ENCODE measurements around the gene TTLL4.

TTLL4 gene, protein sequence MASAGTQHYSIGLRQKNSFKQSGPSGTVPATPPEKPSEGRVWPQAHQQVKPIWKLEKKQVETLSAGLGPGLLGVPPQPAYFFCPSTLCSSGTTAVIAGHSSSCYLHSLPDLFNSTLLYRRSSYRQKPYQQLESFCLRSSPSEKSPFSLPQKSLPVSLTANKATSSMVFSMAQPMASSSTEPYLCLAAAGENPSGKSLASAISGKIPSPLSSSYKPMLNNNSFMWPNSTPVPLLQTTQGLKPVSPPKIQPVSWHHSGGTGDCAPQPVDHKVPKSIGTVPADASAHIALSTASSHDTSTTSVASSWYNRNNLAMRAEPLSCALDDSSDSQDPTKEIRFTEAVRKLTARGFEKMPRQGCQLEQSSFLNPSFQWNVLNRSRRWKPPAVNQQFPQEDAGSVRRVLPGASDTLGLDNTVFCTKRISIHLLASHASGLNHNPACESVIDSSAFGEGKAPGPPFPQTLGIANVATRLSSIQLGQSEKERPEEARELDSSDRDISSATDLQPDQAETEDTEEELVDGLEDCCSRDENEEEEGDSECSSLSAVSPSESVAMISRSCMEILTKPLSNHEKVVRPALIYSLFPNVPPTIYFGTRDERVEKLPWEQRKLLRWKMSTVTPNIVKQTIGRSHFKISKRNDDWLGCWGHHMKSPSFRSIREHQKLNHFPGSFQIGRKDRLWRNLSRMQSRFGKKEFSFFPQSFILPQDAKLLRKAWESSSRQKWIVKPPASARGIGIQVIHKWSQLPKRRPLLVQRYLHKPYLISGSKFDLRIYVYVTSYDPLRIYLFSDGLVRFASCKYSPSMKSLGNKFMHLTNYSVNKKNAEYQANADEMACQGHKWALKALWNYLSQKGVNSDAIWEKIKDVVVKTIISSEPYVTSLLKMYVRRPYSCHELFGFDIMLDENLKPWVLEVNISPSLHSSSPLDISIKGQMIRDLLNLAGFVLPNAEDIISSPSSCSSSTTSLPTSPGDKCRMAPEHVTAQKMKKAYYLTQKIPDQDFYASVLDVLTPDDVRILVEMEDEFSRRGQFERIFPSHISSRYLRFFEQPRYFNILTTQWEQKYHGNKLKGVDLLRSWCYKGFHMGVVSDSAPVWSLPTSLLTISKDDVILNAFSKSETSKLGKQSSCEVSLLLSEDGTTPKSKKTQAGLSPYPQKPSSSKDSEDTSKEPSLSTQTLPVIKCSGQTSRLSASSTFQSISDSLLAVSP

DNA sequence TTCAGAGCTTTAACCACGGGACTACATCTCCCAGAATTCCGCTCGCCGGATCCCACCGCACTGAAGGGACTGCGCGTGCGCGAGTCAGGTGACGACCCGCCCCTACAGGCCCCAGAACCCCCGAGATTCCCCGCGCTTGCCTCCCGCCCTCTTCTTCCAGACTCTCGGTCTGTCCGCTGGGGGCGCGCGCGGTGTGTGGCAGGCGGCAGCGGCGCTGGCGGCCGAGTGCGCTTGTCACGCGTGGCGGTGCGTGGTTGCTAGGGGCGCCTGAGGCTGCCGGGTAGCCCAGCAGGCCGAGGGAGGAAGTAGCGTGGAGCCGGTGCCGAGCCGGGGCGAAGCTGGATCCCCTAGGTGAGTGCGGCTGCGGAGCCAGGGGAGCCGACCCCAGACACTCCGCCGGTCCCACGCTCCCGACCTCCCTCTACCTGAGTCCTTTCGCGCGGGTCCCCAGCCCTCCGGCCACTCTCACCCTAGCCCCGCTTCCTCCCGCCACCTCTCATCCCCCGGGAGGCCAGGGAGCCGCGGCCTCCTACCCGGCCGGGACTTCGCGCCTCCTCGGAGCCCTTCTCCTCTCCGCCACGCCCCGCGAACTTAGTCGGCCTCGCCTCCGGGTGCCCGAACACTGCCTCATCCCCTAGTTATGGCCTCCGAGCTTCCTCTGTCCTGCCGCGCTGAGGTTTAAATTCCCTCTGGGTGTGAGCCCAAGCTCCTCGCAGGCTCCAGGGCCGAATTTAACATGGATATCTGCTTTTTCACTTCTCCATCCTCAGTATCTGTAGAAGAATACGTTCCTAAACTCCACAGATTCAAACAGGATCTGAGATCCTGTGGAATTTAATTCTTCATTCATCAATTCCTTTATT, at the start of gene TTLL4:
Gene TTLL4 (plus strand): TSS at position 149 of the 863 bp plus-strand sequence. CDS start 26,842 bp downstream, outside the sequence.
- peak; percentile 99 for DNase-seq

DNA sequence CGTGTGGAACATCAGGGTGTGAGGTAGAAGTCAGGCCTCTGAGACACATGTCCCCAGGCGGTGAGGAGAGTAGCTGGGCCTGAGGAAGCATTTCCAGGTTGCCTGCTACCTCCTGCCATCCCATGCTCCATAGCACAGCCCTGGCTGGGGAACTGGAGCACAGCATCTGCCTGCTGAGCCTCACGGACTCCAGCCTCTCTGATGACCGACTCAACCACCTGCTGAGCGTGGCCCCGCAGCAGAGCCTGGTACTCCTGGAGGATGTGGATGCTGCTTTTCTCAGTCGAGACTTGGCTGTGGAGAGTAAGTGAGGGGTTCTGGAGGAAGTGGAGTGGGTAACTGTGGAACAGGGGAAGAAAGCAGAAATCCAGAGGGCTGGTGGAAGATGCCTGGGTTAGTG, 48.3 kb upstream of the TTLL4 start:
- DNase-seq = no peak

DNA sequence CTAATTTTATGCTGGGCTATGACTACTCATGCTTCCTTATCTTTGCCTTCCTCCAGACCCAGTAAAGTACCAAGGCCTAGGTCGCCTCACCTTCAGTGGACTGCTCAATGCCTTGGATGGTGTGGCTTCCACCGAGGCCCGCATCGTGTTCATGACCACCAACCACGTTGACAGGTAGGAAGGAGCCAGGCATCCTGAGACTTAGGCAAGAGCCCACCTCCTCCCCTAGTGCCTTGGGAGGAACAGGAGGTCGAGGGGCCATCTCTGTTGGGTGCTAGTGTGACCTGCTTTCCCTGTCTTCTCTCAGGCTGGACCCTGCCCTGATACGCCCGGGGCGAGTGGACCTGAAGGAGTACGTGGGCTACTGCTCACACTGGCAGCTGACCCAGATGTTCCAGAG, 47.8 kb upstream of the TTLL4 start:
- DNase-seq = no peak

DNA sequence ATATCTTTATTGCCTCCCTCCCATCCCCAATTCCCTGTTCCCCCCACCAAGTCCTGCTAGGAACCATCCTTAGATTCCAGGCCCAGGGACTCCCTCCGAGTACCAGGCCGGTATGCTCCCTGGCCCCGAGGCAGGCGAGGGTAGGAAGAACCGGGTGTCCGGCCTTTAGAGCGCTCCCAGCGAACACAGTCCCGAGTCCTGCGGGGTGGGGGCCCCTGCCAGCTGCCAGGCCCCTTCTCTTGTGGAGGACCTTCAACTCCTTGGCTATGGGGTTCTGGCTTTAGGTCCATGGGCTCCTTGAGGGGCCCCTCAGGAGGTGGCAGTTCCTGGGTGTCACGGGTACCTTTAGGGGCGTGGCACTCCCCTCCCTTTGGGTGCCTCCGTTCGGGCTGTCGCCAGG, 46.7 kb upstream of the TTLL4 start:
- DNase-seq = no peak

DNA sequence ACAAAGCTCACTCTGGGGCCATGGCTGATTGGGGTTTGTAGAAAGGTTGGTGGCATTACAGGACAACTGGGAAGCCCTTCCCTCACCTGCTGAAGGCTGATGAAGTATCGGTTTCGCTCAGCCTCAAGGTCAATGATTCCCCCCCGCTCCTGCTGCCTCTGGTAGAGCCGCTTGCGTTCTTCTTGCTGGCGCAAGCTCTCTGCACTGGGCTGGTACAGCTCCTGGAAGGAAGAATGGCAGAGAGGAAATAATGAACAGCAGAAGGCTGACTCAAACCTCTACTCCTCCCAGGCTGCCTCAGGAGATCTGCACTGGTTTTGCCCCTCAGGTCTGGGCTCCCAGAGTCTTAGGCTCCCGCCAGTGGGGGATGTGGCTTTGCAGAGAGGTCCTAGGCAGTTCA, 46.0 kb upstream of the TTLL4 start:
- DNase-seq = no peak

- DNase-seq = no peak
These were observed 39.5 kb upstream of the TTLL4 start for GRCh38 chr2:218671097-218671653.

- peak; percentile 90 for DNase-seq
These were observed 38.7 kb upstream of the TTLL4 start, which contains the start of the genes RNF25 and STK36 for GRCh38 chr2:218671654-218672566. Gene RNF25 (minus strand): TSS chr2:218672002. CDS start chr2:218671970, 32 bp downstream. Gene STK36 (plus strand): TSS chr2:218672086. CDS start chr2:218672830, 744 bp downstream.

GRCh38 chr2:218679119-218679518, 31.5 kb upstream of the TTLL4 start:
- DNase-seq = no peak

- no peak for DNase-seq
These were observed 30.6 kb upstream of the TTLL4 start for GRCh38 chr2:218680061-218680460.

GRCh38 chr2:218687400-218688060, 23.1 kb upstream of the TTLL4 start:
- peak; percentile 49 for DNase-seq

- DNase-seq = no peak
These were observed 19.4 kb upstream of the TTLL4 start for GRCh38 chr2:218691234-218691633.

DNA sequence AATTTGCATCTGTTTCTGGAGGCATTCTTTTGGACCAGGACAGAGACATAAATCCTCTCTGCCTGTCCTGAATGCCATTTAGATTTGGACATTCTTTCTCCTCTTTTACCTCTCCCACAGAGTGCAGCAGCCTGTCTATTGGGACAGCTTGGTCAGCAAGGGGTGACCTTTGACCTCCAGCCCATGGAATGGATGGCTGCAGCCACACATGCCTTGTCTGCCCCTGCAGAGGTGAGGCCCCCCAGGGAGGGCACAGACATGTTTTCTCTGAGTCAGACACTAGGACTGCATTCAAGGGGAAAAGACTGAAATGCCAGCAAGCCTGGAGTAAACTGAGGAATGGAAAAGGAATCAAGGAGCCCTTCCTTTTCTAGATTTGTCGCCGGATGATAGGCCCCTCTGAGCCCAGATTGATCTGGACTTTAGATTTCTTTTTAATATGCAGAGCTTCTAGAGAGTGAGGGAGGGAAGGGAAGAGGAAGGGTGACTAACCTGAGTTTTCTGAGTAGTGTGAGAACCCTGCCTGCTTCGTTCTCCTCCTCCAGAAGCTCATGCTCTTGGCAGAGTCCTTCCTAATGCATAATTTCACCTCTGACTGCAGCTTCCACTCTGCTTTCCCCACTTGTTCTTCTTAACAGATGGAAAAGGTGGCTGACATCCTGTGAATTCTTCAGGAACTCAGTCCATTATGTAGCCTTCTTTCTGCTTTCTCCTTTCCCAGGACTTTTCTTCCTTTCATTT, 16.1 kb upstream of the TTLL4 start:
- no peak for DNase-seq

- no peak for DNase-seq
These were observed 11.8 kb upstream of the TTLL4 start for GRCh38 chr2:218698885-218699284.

GRCh38 chr2:218701806-218702205, 8.8 kb upstream of the TTLL4 start:
- no peak for DNase-seq

- no peak for DNase-seq
These were observed 7.3 kb upstream of the TTLL4 start for GRCh38 chr2:218703341-218703740.

GRCh38 chr2:218708086-218708485, 2.5 kb upstream of the TTLL4 start:
- DNase-seq = no peak

GRCh38 chr2:218709908-218710307, 727 bp upstream of the TTLL4 start:
- DNase-seq = no peak

GRCh38 chr2:218710334-218710686, 325 bp upstream of the TTLL4 start:
- no peak for DNase-seq

GRCh38 chr2:218711550-218711929, 905 bp downstream of the TTLL4 start:
- DNase-seq = no peak

Data from right forelimb (tissue), 1 donor.